Ovary (tissue), 3 donors: ENCODE measurements around the gene OVOL1.
"Not testable (repeated sequence)": the region's sequence is repeated elsewhere in the genome, so short reads cannot be mapped to it uniquely, and the experiment has no call there.

Source experiments
- CTCF ChIP-seq, 3 donors: fragments of 450-650 bp in 2 of 3; fragments of 200-600 bp in 1 of 3; IDR thresholded peaks; one replicate each; pipeline versions ENCODE4 v1.5.1 to v1.8.0; 2016 to 2022; ENCODE audit warnings: antibody characterized with exemption in 3 of 3, mild to moderate bottlenecking in 1 of 3
- POLR2A ChIP-seq: fragments of 450-650 bp; IDR thresholded peaks from one replicate; pipeline ENCODE4 v1.6.1; 2017; ENCODE audit warnings: antibody characterized with exemption, mild to moderate bottlenecking, moderate library complexity
- donor health status: DM: no; HTN: no; CAD: no.

- TF ChIP-seq CTCF (IDR thresholded peaks at IDR 0.05); POLR2A: not testable (repeated sequence)
Measured at GRCh38 chr11:65762169-65762568, 24.7 kb upstream of the OVOL1 start.
